D721Med (cell line): Measurements from ENCODE around the gene PHF21B.

Experiments used
- DNase-seq: peaks from one replicate; pipeline ENCODE4 v3.0.0; 2011; ENCODE audit warnings: low spot score; ENCODE audit not compliant: insufficient read length
- FAIRE-seq: peaks from 2 replicates; lab custom pipeline; 2011; peaks lifted over from hg19 to GRCh38; lab: Jason Lieb, UNC
- CTCF ChIP-seq: IDR thresholded peaks from 2 replicates; pipeline ENCODE4 v1.5.1; 2012; ENCODE audit warnings: mild to moderate bottlenecking, control low read depth; ENCODE audit not compliant: insufficient read depth; ENCODE audit errors: missing control alignments

The PHF21B gene

GRCh38 chr22:45051946-45052345 lies 42.1 kb upstream of the PHF21B start:
- no peak for FAIRE-seq
- no peak for TF ChIP-seq CTCF
- DNase-seq: no peak

- no peak for FAIRE-seq
- no peak for DNase-seq
Observed at GRCh38 chr22:45051419-45051818, 41.6 kb upstream of the PHF21B start.

GRCh38 chr22:45047260-45047659 lies 37.5 kb upstream of the PHF21B start:
- no peak for FAIRE-seq

More at GRCh38 chr22:45051419-45051818, 41.6 kb upstream of the PHF21B start:
- TF ChIP-seq CTCF: no peak

GRCh38 chr22:45045208-45045607 lies 35.4 kb upstream of the PHF21B start:
- TF ChIP-seq CTCF: no peak
- DNase-seq (no peak), FAIRE-seq (no peak)

More at GRCh38 chr22:45047260-45047659, 37.5 kb upstream of the PHF21B start:
- no peak for DNase-seq
- TF ChIP-seq CTCF: no peak

- DNase-seq: no peak
- FAIRE-seq: no peak
- no peak for TF ChIP-seq CTCF
Observed at GRCh38 chr22:45042263-45042662, 32.5 kb upstream of the PHF21B start.

- DNase-seq: no peak
- TF ChIP-seq CTCF: no peak
- no peak for FAIRE-seq
Observed at GRCh38 chr22:45039133-45039532, 29.3 kb upstream of the PHF21B start.

- no peak for DNase-seq
- TF ChIP-seq CTCF: no peak
- FAIRE-seq: no peak
Observed at GRCh38 chr22:45036154-45036553, 26.3 kb upstream of the PHF21B start.
